Suprapubic skin (tissue), 4 donors: ENCODE measurements around the gene OSBP2. TPM values are rescaled to one million over a fixed set of nuclear protein-coding genes. Genes with fewer than 3 reads are reported as not detected.
A peak's percentile ranks its signal among the peaks of the same experiment; 100 is the strongest.

Source experiments
- DNase-seq, 2 donors: peaks; one replicate each; pipeline ENCODE4 v3.0.0-alpha.2; 2019; ENCODE audit warnings: low spot score in 2 of 2
- H3K27ac ChIP-seq: fragments of 200-600 bp; sonication (generic); one replicate; pipeline ENCODE4 v1.5.1; 2019
- H3K27me3 ChIP-seq: fragments of 200-600 bp; sonication (generic); one replicate; pipeline ENCODE4 v1.5.1; 2019
- H3K36me3 ChIP-seq: fragments of 200-600 bp; sonication (generic); one replicate; pipeline ENCODE4 v1.5.1; 2019
- H3K4me1 ChIP-seq: fragments of 200-600 bp; sonication (generic); one replicate; pipeline ENCODE4 v1.5.1; 2019
- H3K4me3 ChIP-seq: fragments of 200-600 bp; sonication (generic); one replicate; pipeline ENCODE4 v1.5.1; 2019; ENCODE audit warnings: mild to moderate bottlenecking
- H3K9me3 ChIP-seq: fragments of 200-600 bp; sonication (generic); one replicate; pipeline ENCODE4 v1.5.1; 2019
- CTCF ChIP-seq, 2 donors: fragments of 200-600 bp in 1 of 2; fragments of 450-650 bp in 1 of 2; sonication (generic) in 1 of 2; IDR thresholded peaks; one replicate each; pipeline ENCODE4 v1.5.1; 2016 to 2019; ENCODE audit warnings: antibody characterized with exemption in 2 of 2, mild to moderate bottlenecking in 1 of 2, moderate library complexity in 1 of 2
- EP300 ChIP-seq: sonication (generic); formaldehyde crosslinking; IDR thresholded peaks from one replicate; pipeline ENCODE4 v1.6.1; 2017; ENCODE audit warnings: antibody characterized with exemption
- POLR2A ChIP-seq, 2 donors: fragments of 450-650 bp; IDR thresholded peaks; one replicate each; pipeline ENCODE4 v1.6.1; 2017; ENCODE audit warnings: antibody characterized with exemption in 2 of 2, mild to moderate bottlenecking in 2 of 2, moderate library complexity in 2 of 2
- POLR2AphosphoS5 ChIP-seq, 3 donors: sonication (generic); formaldehyde crosslinking; IDR thresholded peaks; one replicate each; pipeline ENCODE4 v1.6.1; 2017; ENCODE audit warnings: antibody characterized with exemption in 3 of 3
- WGBS: methylation state at CpG from one replicate; pipeline ENCODE4 v1.1.5; 2018; 5-methylcytosine and 5-hydroxymethylcytosine counted together
- total RNA-seq, 4 donors: library from RNA; depleted of rRNA; stranded (reverse); fragments of >200 nt; gene quantifications; one replicate each; pipeline ENCODE4 v1.1.0, GENCODE V29; 2016

Gene OSBP2
- total RNA-seq, 4 donors from 2014 or later, result 3.9 to 11.3 (median 6.4) TPM

DNA sequence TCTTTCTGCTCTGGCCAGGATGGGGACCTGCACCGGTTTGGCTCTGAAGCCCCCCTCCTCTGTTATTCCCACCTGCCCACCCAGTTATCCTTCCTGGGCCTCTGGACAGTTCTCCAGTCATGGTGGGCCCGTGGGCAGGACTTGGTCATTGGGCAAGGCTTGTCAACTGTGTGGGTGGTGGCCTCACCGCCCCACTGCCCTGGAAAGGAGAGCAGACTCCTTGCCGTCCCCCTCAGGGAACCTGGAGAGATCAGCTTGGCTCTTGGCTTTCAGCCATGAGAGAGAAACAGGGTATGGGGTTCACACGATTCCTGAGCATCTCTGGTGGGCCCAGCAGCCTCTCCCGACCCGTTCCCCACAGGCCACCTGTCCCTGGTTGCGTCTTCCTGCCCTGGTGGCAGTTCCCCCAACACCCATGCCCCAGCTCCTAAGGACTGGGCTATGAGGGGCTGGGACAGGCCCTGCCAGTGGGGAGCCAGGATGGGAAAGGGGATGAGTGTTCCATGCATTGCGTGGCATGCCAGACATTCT is 181.6 kb downstream of the OSBP2 start:
- peak; percentile 40 to 69 for DNase-seq
- no peaks in the 10 kb centered on the region for H3K4me1 ChIP-seq
- H3K36me3 ChIP-seq, result no peaks in the 10 kb centered on the region
- 89% methylated on average over 7 of the region's 9 CpGs for WGBS
- no peak for TF ChIP-seq POLR2A (IDR thresholded peaks at IDR 0.05)
- no peak for TF ChIP-seq EP300
- no peak for TF ChIP-seq POLR2AphosphoS5 (IDR thresholded peaks at IDR 0.05)
- TF ChIP-seq CTCF (IDR thresholded peaks at IDR 0.05), result no peak
- H3K27ac ChIP-seq, result no peak overlapping the region
- H3K9me3 ChIP-seq, result no peaks in the 10 kb centered on the region
- no peak overlapping the region for H3K4me3 ChIP-seq
- no peaks in the 10 kb centered on the region for H3K27me3 ChIP-seq

- H3K4me1 ChIP-seq, result no peaks in the 10 kb centered on the region
- H3K27ac ChIP-seq, result no peak overlapping the region
- no peaks in the 10 kb centered on the region for H3K27me3 ChIP-seq
- TF ChIP-seq POLR2A (IDR thresholded peaks at IDR 0.05) (no peak), POLR2AphosphoS5 (IDR thresholded peaks at IDR 0.05) (no peak), CTCF (IDR thresholded peaks at IDR 0.05) (no peak), EP300 (no peak)
- H3K36me3 ChIP-seq, result no peaks in the 10 kb centered on the region
- WGBS, result 46% methylated on average over 8 of the region's 9 CpGs
- no peaks in the 10 kb centered on the region for H3K9me3 ChIP-seq
- peak; percentile 25 to 41 for DNase-seq
- H3K4me3 ChIP-seq, result no peak overlapping the region
Observed at GRCh38 chr22:30876915-30877553, 182.4 kb downstream of the OSBP2 start.

- Histone ChIP-seq H3K4me1 (no peaks in the 10 kb centered on the region), H3K27me3 (no peaks in the 10 kb centered on the region), H3K36me3 (no peaks in the 10 kb centered on the region), H3K4me3 (no peak overlapping the region), H3K27ac (no peak overlapping the region), H3K9me3 (no peaks in the 10 kb centered on the region)
- WGBS, result 74% methylated on average over 11 of the region's 15 CpGs
- no peak for TF ChIP-seq POLR2AphosphoS5 (IDR thresholded peaks at IDR 0.05)
- no peak for DNase-seq
Observed at GRCh38 chr22:30877662-30878515, 183.2 kb downstream of the OSBP2 start.

DNA sequence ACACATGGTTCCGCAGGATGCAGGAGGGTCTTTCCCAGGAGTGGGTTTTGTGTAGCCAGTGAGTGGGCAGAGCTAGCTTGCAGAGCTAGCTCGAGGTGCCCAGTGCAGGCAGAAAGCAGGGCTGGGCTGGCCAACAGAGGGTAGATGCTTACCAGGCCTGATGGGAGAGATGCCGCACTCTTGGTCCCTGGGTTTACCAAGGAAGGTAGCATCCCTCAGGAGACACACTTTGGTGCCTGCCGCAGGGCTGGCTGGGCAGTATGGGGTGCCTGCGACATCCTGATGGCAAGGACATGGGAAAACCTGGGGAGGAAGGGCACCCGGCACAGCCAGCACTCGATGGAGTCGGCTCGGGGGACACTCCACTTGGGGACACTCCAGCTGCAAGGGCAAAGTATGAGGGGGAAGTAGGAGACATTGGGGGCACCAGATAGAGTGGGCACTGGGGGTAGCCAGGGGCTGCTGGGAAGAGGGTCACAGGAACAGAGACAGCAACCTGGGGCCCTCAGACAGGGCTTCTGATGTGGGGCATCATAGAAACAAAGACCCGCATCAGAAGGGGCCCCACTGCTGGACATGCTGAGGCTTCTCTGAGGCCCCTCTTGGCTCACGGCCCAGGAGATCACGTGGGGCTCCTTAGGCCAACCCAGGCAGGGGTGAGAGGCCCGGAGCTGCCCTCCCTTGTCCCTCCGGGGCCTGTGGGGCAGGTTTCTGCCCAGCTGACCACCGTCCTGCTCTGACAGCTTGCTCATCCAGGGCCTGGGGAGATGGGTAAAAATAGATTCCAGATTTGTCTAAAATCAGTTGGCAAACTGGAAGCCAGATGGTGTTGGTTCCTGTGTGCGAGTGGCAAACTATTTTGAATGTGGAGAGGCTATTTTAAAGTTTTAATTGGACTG is 184.1 kb downstream of the OSBP2 start:
- 71% methylated on average over 16 of the region's 16 CpGs for WGBS
- Histone ChIP-seq H3K27ac (no peak overlapping the region), H3K36me3 (no peaks in the 10 kb centered on the region), H3K9me3 (no peaks in the 10 kb centered on the region), H3K4me1 (no peaks in the 10 kb centered on the region), H3K4me3 (no peak overlapping the region), H3K27me3 (no peaks in the 10 kb centered on the region)
- no peak for TF ChIP-seq EP300
- TF ChIP-seq POLR2AphosphoS5 (IDR thresholded peaks at IDR 0.05), result no peak
- no peak for TF ChIP-seq CTCF (IDR thresholded peaks at IDR 0.05)
- TF ChIP-seq POLR2A (IDR thresholded peaks at IDR 0.05), result no peak
- no peak for DNase-seq

DNA sequence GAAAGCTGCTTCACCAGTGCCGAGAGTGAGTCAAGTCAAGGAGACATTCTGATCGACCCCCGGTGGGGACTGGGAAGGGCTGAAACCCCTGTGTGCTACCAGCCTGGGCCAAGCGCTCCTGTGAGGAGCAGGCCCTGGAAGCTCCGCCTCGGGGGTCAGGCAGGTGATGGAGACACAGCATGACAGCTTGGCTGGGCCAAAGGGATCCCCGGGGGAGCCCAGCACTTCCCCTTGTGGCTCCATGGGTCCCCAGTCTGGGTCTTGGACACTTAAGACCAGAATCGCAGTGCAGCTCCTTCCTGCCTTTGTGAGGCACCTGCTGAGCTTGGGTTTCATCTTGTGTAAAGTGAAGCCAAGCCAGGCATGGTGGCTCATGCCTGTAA is 184.7 kb downstream of the OSBP2 start:
- no peak overlapping the region for H3K27ac ChIP-seq
- no peaks in the 10 kb centered on the region for H3K36me3 ChIP-seq
- no peaks in the 10 kb centered on the region for H3K9me3 ChIP-seq
- DNase-seq, result no peak
- no peaks in the 10 kb centered on the region for H3K4me1 ChIP-seq
- 64% methylated on average over 4 of the region's 8 CpGs for WGBS
- H3K27me3 ChIP-seq, result no peaks in the 10 kb centered on the region
- no peak for TF ChIP-seq POLR2AphosphoS5 (IDR thresholded peaks at IDR 0.05)
- TF ChIP-seq EP300, result no peak
- no peak for TF ChIP-seq POLR2A (IDR thresholded peaks at IDR 0.05)
- no peak for TF ChIP-seq CTCF (IDR thresholded peaks at IDR 0.05)
- no peak overlapping the region for H3K4me3 ChIP-seq
